HepG2 (cell line): ENCODE data around the gene C1QTNF6. TPM values are rescaled to one million over a fixed set of nuclear protein-coding genes. Genes with fewer than 3 reads are reported as not detected.

Source experiments
- ATAC-seq: fragments of 200-7000 bp; cut with Tn5 transposase; 3 replicates; pipeline ENCODE4 v1.9.1; 2020; ENCODE audit warnings: mild to moderate bottlenecking, moderate library complexity
- BruUV-seq: library from RNA; stranded (reverse); fragments of 400-500 nt; replicated peaks from 2 replicates; lab custom pipeline; 2021; lab: Mats Ljungman, UMichigan
- CTCF ChIA-PET: fragments of 300-600 bp; formaldehyde crosslinking; extraction: SDS; loops from one replicate; lab custom pipeline; 2021; ENCODE audit warnings: low total read pairs, inconsistent platforms, low intra/inter-chr PET ratio; lab: Yijun Ruan, JAX
- POLR2A ChIA-PET: fragments of 350-600 bp; sonication (Branson Sonifier 250); formaldehyde crosslinking; loops from one replicate; lab custom pipeline; 2020; ENCODE audit warnings: antibody characterized with exemption, inconsistent platforms; lab: Yijun Ruan, JAX
- DNase-seq: peaks from one replicate; pipeline ENCODE4 v3.0.0-alpha.2; 2015; ENCODE audit warnings: low spot score
- FAIRE-seq: peaks from 3 replicates; lab custom pipeline; 2011; peaks lifted over from hg19 to GRCh38; lab: Jason Lieb, UNC
- H2AFZ ChIP-seq: one replicate; pipeline ENCODE4 v1.6.1; 2011; ENCODE audit warnings: low read length, inconsistent platforms
- H3K27ac ChIP-seq: fragments of 300-600 bp; 3 replicates; pipeline ENCODE4 v1.8.0; 2011; ENCODE audit warnings: mixed run types, mild to moderate bottlenecking, mixed read lengths, low read length, inconsistent platforms; ENCODE audit not compliant: insufficient read depth; ENCODE audit errors: extremely low read length
- H3K27me3 ChIP-seq, 2 experiments: fragments of 200-600 bp in 1 of 2; 2 replicates in 1 of 2; 3 replicates in 1 of 2; pipeline versions ENCODE4 v1.6.0 to v1.8.0; 2011; ENCODE audit warnings: low read length in 2 of 2, mild to moderate bottlenecking in 2 of 2, moderate library complexity in 2 of 2, inconsistent platforms in 1 of 2; ENCODE audit not compliant: insufficient read depth in 2 of 2, control insufficient read depth in 1 of 2
- H3K36me3 ChIP-seq, 2 experiments: fragments of 200-600 bp in 1 of 2; replicated peaks in 1 of 2; 2 replicates in 1 of 2; 3 replicates in 1 of 2; pipeline versions ENCODE4 v1.5.1 to v1.8.0; 2011; ENCODE audit warnings: low read length in 2 of 2, inconsistent platforms in 1 of 2; ENCODE audit not compliant: insufficient read depth in 2 of 2, control insufficient read depth in 1 of 2
- H3K4me1 ChIP-seq: 2 replicates; pipeline ENCODE4 v1.5.1; 2012; ENCODE audit warnings: low read length, inconsistent platforms; ENCODE audit not compliant: insufficient read depth
- H3K4me2 ChIP-seq: 2 replicates; pipeline ENCODE4 v1.6.0; 2011; ENCODE audit warnings: low read depth, low read length, inconsistent platforms
- H3K4me3 ChIP-seq, 3 experiments: fragments of 200-600 bp in 1 of 3; sonication (generic), shearing (Covaris generic) in 1 of 3; replicated peaks in 1 of 3; 2 replicates each; pipeline ENCODE4 v1.5.1; 2011 to 2016; ENCODE audit warnings: low read length in 3 of 3, inconsistent platforms in 2 of 3, low read depth in 2 of 3, mild to moderate bottlenecking in 2 of 3, control low read depth in 1 of 3, mixed read lengths in 1 of 3; ENCODE audit not compliant: insufficient read depth in 1 of 3
- H3K79me2 ChIP-seq: one replicate; pipeline ENCODE4 v1.6.1; 2011; ENCODE audit warnings: low read length, inconsistent platforms; ENCODE audit not compliant: insufficient read depth
- H3K9ac ChIP-seq: 2 replicates; pipeline ENCODE4 v1.6.0; 2011; ENCODE audit warnings: mild to moderate bottlenecking, low read depth, low read length, inconsistent platforms; ENCODE audit not compliant: insufficient read depth
- H3K9me3 ChIP-seq: 2 replicates; pipeline ENCODE4 v1.5.1; 2012; ENCODE audit warnings: mild to moderate bottlenecking, low read length
- H4K20me1 ChIP-seq: 2 replicates; pipeline ENCODE4 v1.6.0; 2011; ENCODE audit warnings: inconsistent platforms, mild to moderate bottlenecking, low read length, moderate library complexity; ENCODE audit not compliant: insufficient read depth
- ETV5 ChIP-seq: IDR thresholded peaks from 2 replicates; pipeline ENCODE4 v1.6.1; 2018; ENCODE audit warnings: missing biosample characterization, missing genetic modification reagents, inconsistent platforms, borderline replicate concordance
- FOXK2 ChIP-seq: fragments of 450-650 bp; IDR thresholded peaks from 2 replicates; pipeline ENCODE4 v1.6.1; 2016
- JARID2 ChIP-seq: sonication (generic); formaldehyde crosslinking; IDR thresholded peaks from 2 replicates; pipeline ENCODE4 v1.8.1; 2023; ENCODE audit warnings: missing genetic modification reagents, inconsistent platforms; ENCODE audit not compliant: insufficient replicate concordance
- MAFG ChIP-seq: sonication (generic); formaldehyde crosslinking; IDR thresholded peaks from 2 replicates; pipeline ENCODE4 v1.5.1; 2020; ENCODE audit warnings: mild to moderate bottlenecking, missing genetic modification reagents
- PITX1 ChIP-seq: sonication (generic); formaldehyde crosslinking; IDR thresholded peaks from 2 replicates; pipeline ENCODE4 v1.5.1; 2020; ENCODE audit warnings: mild to moderate bottlenecking, missing genetic modification reagents
- PRDM4 ChIP-seq: sonication (generic); formaldehyde crosslinking; IDR thresholded peaks from 2 replicates; pipeline ENCODE4 v1.9.0; 2021; ENCODE audit warnings: missing genetic modification reagents, borderline replicate concordance
- ZNF337 ChIP-seq: sonication (generic); formaldehyde crosslinking; IDR thresholded peaks from 2 replicates; pipeline ENCODE4 v1.5.1; 2020; ENCODE audit warnings: missing genetic modification reagents, low read depth, mild to moderate bottlenecking, borderline replicate concordance
- ZNF484 ChIP-seq: sonication (generic); formaldehyde crosslinking; IDR thresholded peaks from 2 replicates; pipeline ENCODE4 v1.5.1; 2020; ENCODE audit warnings: mild to moderate bottlenecking, low read depth, missing genetic modification reagents, borderline replicate concordance
- WGBS: methylation state at CpG from one replicate; pipeline ENCODE4 v1.1.6; 2017; ENCODE audit warnings: low lambda C conversion rate; 5-methylcytosine and 5-hydroxymethylcytosine counted together
- in situ Hi-C: cut with HindIII; loops from 2 replicates; pipeline ENCODE4 v1.10.0; 2017; ENCODE audit warnings: low pct_unique_long_range_greater_than_20kb; ENCODE audit not compliant: extremely low pct_ligation_motif_present
- intact Hi-C: fragments of 100-400 bp; cut with micrococcal nuclease; formaldehyde crosslinking; loops from one replicate; pipeline ENCODE4 v1.10.0; 2022; ENCODE audit not compliant: unreplicated experiment
- polyA plus RNA-seq, 8 experiments: library from polyadenylated mRNA; depleted of rRNA in 3 of 8; stranded (reverse) in 7 of 8; unstranded in 1 of 8; fragments of >200 nt; fragmentation: Illumina TruSeq in 4 of 8; extraction: Trizol in 4 of 8; gene quantifications; 2 replicates each; pipeline versions ENCODE4 v1.2.1 to v1.2.3, GENCODE V29; 2011 to 2016; ENCODE audit warnings: low read depth in 4 of 8, missing spikeins in 1 of 8, mixed read lengths in 1 of 8; ENCODE audit not compliant: insufficient read depth in 1 of 8
- total RNA-seq, 5 experiments: library from RNA; depleted of rRNA; stranded (reverse); fragments of >200 nt; fragmentation: Illumina TruSeq; extraction: Trizol; gene quantifications; 2 replicates each; pipeline ENCODE4 v1.2.3, GENCODE V29; 2016; ENCODE audit warnings: low read depth in 1 of 5
- TF ChIP-seq, protein P1 (sequence below): sonication (generic); formaldehyde crosslinking; IDR thresholded peaks from 2 replicates; pipeline ENCODE4 v1.4.0; 2020; ENCODE audit warnings: missing genetic modification reagents, borderline replicate concordance

The C1QTNF6 gene
- total and polyA plus RNA-seq, 2 of the 13 experiments (the other 11 are each of a cell fraction or from before 2014, with no cell fraction given) = 2.7 to 6.9 TPM

DNA sequence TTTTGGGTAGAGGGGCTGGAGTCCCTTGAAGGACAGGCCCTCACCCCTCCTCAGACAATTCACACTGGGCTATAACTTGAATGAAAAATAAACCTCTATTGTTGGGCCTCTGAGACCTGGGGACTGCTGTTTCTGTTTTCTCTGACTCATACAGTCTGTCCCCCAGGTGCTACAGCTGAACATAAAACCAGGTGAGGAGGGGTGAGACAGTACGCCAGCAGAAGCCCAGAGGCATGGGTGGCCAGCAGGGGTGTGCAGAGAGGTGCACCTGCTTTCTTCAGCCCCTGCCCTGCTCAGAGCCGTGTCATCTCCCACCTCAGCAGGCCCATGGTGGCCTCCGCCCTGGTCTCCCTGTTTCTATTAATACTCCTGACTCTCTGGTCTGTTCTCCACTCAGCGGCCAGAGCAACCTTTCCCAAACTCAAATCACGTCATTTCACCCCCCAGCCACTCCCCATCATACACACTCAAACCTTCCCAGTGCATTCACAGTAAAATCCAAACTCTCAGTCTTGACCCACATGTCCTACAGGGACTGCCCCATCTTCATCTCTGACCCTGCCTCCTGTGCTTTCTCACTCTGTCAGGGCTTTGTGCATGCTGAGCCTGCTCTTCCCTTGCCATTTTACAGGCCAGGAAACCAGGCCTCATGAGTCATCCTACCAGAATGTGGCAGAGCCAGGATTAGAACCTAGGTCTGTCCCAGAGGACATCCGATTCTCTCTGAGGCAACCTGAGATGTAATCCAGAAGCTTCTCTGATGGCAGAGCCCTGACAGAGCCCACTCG, 32.9 kb downstream of the C1QTNF6 start:
- no peak for DNase-seq
- no TSS peak for BruUV-seq
- no peaks in the 10 kb centered on the region for H4K20me1 ChIP-seq
- intact Hi-C loops (no loop called here), in situ Hi-C loops (no loop called here)
- no peaks in the 10 kb centered on the region for H3K4me1 ChIP-seq
- no peak overlapping the region for H3K4me3 ChIP-seq
- TF ChIP-seq ZNF337 (CRISPR knock-in tag) (peak; percentile 98; the same call in 1 of the 2 replicates), ZNF484 (no peak)
- POLR2A ChIA-PET = no interaction called here
- H2AFZ ChIP-seq = no peak overlapping the region
- no peak overlapping the region for H3K9ac ChIP-seq
- peaks cover 0 to 12% of the 10 kb centered on the region in 2 experiments; a peak in 2 of 5 replicates for H3K27me3 ChIP-seq
- WGBS = 13% methylated on average over 6 of the region's 7 CpGs
- no peak for ATAC-seq
- no peaks in the 10 kb centered on the region for H3K36me3 ChIP-seq
- CTCF ChIA-PET = no interaction called here
- no peak overlapping the region for H3K4me2 ChIP-seq
- no peak for FAIRE-seq
- H3K79me2 ChIP-seq = no peaks in the 10 kb centered on the region
- H3K9me3 ChIP-seq = no peaks in the 10 kb centered on the region
- H3K27ac ChIP-seq = no peak overlapping the region

GRCh38 chr22:37153901-37154300, 34.1 kb downstream of the C1QTNF6 start:
- in situ Hi-C loops = no loop called here
- Histone ChIP-seq H3K4me1 (no peaks in the 10 kb centered on the region), H2AFZ (no peak overlapping the region), H3K9ac (no peak overlapping the region), H3K27me3 (peaks cover 0 to 12% of the 10 kb centered on the region in 2 experiments; a peak in 2 of 5 replicates), H3K4me3 (no peak overlapping the region), H3K79me2 (no peaks in the 10 kb centered on the region), H3K4me2 (no peak overlapping the region), H3K36me3 (no peaks in the 10 kb centered on the region), H3K9me3 (no peaks in the 10 kb centered on the region), H4K20me1 (no peaks in the 10 kb centered on the region), H3K27ac (no peak overlapping the region)
- BruUV-seq = no TSS peak
- intact Hi-C loops = no loop called here
- WGBS = 63% methylated on average over 4 of the region's 6 CpGs
- CTCF ChIA-PET = no interaction called here
- POLR2A ChIA-PET = no interaction called here
- DNase-seq (no peak), ATAC-seq (no peak), FAIRE-seq (no peak)
- TF ChIP-seq JARID2 (CRISPR knock-in tag) = no peak
- no peak for TF ChIP-seq ETV5 (CRISPR knock-in tag)
- no peak for TF ChIP-seq PRDM4
- no peak for TF ChIP-seq FOXK2
- TF ChIP-seq MAFG (CRISPR knock-in tag) = no peak
- TF ChIP-seq, protein P1, sequence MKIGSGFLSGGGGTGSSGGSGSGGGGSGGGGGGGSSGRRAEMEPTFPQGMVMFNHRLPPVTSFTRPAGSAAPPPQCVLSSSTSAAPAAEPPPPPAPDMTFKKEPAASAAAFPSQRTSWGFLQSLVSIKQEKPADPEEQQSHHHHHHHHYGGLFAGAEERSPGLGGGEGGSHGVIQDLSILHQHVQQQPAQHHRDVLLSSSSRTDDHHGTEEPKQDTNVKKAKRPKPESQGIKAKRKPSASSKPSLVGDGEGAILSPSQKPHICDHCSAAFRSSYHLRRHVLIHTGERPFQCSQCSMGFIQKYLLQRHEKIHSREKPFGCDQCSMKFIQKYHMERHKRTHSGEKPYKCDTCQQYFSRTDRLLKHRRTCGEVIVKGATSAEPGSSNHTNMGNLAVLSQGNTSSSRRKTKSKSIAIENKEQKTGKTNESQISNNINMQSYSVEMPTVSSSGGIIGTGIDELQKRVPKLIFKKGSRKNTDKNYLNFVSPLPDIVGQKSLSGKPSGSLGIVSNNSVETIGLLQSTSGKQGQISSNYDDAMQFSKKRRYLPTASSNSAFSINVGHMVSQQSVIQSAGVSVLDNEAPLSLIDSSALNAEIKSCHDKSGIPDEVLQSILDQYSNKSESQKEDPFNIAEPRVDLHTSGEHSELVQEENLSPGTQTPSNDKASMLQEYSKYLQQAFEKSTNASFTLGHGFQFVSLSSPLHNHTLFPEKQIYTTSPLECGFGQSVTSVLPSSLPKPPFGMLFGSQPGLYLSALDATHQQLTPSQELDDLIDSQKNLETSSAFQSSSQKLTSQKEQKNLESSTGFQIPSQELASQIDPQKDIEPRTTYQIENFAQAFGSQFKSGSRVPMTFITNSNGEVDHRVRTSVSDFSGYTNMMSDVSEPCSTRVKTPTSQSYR (CRISPR knock-in tag) = no peak
- TF ChIP-seq PITX1 (CRISPR knock-in tag) = no peak
